SK-MEL-5 (cell line): ENCODE data around the gene MED8. TPM values are rescaled to one million over a fixed set of nuclear protein-coding genes. Genes with fewer than 3 reads are reported as not detected.
"Not testable (repeated sequence)": the region's sequence is repeated elsewhere in the genome, so short reads cannot be mapped to it uniquely, and the experiment has no call there.

Experiments
- DNase-seq: peaks from one replicate; pipeline ENCODE4 v3.0.0-alpha.2; 2016; ENCODE audit warnings: low read depth, low spot score
- in situ Hi-C: cut with HindIII; loops from 2 replicates; pipeline ENCODE4 v1.10.0; 2016; ENCODE audit warnings: low sequenced_read_pairs, high pct_unique_total_duplicates, low pct_unique_long_range_greater_than_20kb
- total RNA-seq: library from RNA; depleted of rRNA; stranded (reverse); fragments of >200 nt; shearing (Covaris generic); gene quantifications from 2 replicates; pipeline ENCODE4 v1.2.3, GENCODE V29; 2014

The MED8 gene
- total RNA-seq, 1 experiment from 2014 or later: 46.9 TPM

DNA sequence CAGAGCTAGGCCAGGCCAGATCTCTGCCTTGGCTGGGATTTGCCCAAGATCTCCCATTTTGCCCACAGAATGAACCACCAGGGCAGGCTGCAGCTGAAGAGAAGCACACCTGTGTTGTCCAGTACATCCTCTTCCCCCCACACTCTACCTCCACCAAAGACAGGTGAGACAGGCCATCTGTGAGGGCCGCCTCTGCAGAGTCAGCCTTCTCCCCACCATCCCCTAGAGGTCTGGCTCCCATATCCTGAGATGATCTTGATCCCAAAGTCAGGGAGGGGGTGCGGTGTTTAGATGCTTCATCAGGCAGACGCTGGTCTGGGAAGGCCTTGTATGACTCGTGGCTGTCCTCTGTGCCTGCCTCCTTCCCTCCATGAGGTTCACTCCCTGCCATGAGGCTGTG is 35.4 kb upstream of the MED8 start:
- DNase-seq: no peak

GRCh38 chr1:43423672-43424550 is 34.3 kb upstream of the MED8 start:
- in situ Hi-C loops: no loop called here
- DNase-seq: no peak

More for the DNA sequence above, 35.4 kb upstream of the MED8 start:
- in situ Hi-C loops: no loop called here

DNA sequence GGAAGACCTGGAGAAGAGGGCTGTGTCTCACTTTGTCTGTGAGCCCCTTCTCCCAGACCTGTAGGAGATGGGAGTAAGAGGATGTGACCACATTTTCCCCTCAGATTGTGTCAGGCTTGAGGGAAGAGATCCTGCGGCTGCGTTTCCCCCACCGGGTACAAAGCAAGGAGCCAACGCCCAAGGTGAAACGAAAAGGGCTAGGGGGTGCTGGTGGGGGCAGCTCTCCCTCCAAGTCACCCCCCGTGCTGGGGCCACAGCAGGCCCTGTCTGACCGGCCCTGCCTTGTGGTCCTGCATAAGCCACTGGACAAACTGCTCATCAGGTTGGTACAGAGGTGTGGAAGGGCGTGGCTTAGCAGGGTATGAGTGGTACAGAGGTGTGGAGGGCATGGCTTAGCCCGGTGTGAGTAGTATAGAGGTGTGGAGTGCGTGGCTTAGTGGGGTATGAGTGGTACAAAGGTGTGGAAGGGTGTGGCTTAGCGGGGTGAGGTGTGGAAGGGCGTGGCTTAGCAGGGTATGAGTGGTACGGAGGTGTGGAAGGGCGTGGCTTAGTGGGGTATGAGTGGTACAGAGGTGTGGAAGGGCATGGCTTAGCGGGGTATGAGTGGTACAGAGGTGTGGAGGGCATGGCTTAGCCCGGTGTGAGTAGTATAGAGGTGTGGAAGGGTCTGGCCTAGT is 33.5 kb upstream of the MED8 start:
- DNase-seq: no peak
- in situ Hi-C loops: no loop called here

- in situ Hi-C loops: no loop called here
- no peak for DNase-seq
Measured at GRCh38 chr1:43421976-43422750, 32.6 kb upstream of the MED8 start.

GRCh38 chr1:43421396-43421795 is 31.8 kb upstream of the MED8 start:
- in situ Hi-C loops: no loop called here
- DNase-seq: no peak

DNA sequence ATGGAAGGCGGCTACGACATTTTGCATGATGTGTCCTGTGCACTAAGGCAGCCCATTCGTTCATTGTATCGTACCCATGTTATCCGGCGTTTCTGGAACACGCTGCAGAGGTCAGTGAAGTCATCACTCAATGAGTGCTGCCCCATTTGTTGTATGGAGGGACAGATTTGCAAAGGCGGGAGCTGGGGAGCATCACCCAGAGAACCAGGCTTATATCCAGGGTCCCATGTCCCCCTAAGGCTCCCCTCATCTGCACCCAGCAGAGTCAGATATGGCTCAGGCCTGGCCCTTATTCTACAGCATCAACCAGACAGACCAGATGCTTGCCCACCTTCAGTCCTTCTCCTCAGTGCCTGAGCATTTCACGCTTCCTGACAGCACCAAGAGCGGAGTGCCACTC is 31.3 kb upstream of the MED8 start:
- in situ Hi-C loops: no loop called here
- DNase-seq: no peak

GRCh38 chr1:43419627-43420425 is 30.2 kb upstream of the MED8 start:
- DNase-seq: no peak
- in situ Hi-C loops: no loop called here

DNA sequence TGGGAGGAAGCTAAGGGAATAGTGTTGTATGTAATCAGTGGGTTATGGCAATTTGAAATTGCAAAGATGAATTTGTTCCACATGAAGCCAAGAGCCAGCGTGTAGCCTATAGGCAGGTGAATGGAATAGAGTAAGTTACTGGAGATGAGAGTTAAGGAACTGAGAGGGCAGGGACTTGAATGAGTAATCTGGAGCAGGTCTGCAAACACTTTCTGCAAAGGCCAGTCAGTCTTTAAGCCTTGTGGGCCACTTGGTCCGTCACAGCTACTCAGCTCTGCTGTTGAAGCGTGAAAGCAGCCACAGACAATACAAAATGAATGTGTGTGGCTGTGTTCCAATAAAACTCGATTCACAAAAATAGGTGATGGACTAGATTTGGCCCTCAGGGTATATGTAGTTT is 29.3 kb upstream of the MED8 start:
- no peak for DNase-seq
- in situ Hi-C loops: no loop called here

- in situ Hi-C loops: no loop called here
- DNase-seq: no peak
Measured at GRCh38 chr1:43415901-43416300, 26.3 kb upstream of the MED8 start.

DNA sequence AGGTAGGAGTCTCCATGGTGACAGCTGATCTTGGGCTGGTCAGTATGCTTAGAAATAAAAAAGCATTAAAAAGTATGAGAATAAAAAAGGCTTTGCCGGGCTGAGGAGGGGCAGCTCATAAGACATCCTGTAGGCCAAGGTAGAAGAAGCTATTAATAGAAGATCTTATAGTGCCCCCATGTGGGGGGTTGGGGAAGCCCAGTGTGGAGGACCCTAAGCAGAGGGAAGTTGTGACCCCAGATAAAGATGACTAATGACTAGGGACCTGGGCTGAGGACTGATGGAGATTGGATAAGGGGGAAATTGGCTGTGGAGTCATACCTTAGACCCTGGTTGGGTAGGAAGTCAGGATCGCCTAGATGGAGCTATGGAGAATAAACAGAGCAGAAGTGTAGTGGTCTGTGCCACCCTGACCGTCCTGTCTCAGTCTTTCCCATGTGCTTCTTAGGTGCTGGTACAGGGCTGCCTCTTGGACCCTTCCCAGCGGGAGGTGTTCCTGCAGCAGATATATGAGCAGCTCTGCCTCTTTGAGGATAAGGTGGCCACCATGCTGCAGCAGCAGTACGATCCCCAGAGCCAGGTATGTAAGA is 25.1 kb upstream of the MED8 start:
- DNase-seq: peak; percentile 59
- in situ Hi-C loops: no loop called here

DNA sequence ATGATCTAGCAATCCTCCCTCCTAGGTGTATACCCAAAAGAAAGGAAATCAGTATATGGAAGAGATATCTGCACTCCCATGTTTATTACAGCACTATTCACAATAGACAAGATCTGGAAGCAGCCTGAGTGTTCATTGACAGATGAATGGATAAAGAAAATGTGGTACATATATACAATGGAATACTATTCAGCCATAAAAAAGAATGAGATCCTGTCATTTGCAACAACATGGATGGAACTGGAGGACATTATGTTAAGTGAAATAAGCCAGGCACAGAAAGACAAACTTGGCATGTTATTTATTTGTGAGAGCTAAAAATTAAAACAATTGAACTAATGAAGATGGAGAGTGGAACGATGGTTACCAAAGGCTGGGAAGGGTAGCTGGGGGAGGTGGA is 23.8 kb upstream of the MED8 start:
- in situ Hi-C loops, DNase-seq: not testable (repeated sequence)

DNA sequence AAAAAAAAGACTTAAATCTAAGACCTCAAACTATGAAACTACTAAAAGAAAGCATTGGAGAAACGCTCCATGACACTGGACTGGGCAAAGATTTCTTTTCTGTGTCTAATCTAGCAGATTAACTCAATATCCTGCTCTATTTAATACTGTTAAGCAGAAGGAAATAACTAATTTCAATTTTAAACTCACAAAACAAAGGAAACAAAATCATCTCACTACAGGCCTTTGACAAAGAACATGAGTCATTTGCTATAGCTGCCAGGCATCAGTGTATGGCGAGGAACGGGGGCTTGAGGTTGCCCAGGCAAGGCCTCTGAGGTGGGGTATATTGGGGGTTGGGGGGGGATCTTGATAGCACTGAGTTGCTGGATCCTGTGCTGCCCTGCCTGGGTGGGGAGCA is 21.0 kb upstream of the MED8 start:
- in situ Hi-C loops: no loop called here
- no peak for DNase-seq

DNA sequence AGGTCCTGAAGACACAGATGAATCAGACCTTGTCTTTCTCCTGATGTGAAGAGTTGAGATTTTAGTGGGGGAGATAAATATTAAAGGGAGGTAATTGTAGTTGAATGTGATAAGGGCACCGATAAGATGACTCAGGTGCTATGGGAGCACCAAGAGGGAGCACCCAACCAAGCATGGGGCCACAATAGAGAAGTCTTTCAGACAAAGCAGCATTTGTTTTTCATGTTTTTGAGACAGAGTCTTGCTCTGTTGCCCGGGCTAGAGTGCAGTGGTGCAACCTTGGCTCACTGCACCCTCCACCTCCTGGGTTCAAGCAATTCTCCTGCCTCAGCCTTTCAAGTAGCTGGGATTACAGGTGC is 16.3 kb upstream of the MED8 start:
- DNase-seq: no peak
- in situ Hi-C loops: no loop called here

DNA sequence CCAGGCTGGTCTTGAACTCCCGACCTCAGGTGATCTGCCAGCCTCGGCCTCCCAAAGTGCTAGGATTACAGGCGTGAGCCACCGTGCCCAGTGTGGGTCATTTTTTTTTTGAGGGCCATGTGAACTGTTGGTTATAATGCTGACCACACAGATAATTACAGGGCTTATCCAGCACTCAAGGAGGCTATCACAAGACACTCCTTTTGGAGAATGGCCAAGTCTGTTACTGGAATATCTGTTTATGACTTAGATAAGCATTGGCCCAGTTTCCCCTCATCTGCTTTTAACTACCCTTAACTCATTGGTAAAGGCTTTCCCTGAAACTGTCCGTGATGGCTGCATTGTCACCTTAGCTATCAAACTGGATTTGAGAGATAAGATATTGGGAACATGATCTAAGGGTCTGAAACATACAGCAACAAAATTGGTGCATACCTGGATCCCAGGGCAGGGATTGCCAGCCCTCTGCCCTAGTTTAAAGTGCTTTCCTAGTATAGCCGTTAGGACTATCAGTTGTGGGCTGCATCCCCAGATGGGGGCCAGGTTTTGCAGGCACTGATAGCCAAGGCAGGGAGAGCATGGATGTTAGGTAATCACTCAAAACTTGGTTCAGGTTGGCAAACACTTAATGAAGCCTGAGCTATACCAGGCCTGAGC is 15.7 kb upstream of the MED8 start:
- DNase-seq: peak; percentile 32
- in situ Hi-C loops: no loop called here

DNA sequence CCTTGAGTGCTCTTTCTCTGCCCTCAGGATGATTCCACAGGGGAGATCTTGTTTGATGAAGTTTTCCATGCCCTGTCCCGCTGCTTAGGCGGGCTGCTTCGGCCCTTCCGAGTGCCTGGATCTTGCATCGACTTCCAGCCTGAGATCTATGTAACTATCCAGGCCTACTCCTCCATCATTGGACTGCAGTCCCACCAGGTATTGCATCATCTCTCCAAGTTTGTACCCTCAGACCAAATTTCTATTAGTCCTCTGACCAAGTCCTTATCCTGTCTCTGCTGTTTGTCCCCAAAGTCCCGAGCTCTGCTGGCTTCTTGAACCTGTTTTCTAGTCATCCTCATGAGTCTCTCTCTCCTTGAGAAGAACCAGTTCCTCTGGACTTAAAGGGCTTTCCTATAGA is 14.8 kb upstream of the MED8 start:
- in situ Hi-C loops: no loop called here
- DNase-seq: no peak

- in situ Hi-C loops: no loop called here
- DNase-seq: no peak
Measured at GRCh38 chr1:43402089-43402865, 12.7 kb upstream of the MED8 start.
